GM21390 (cell line): Measurements from ENCODE around the gene TENM4.

Experiments used
- ATAC-seq: cut with Tn5 transposase; IDR thresholded peaks from one replicate; pipeline ENCODE4 v1.9.1; 2021; ENCODE audit not compliant: unreplicated experiment

The TENM4 gene

GRCh38 chr11:79392161-79392560, 48.7 kb downstream of the TENM4 start:
- ATAC-seq = no peak

- no peak for ATAC-seq
These were observed 49.9 kb downstream of the TENM4 start for GRCh38 chr11:79390923-79391322.

GRCh38 chr11:79390477-79390876, 50.4 kb downstream of the TENM4 start:
- ATAC-seq = no peak

GRCh38 chr11:79388201-79388600, 52.6 kb downstream of the TENM4 start:
- ATAC-seq = no peak

- no peak for ATAC-seq
These were observed 57.0 kb downstream of the TENM4 start for GRCh38 chr11:79383874-79384273.

GRCh38 chr11:79382301-79383050, 58.4 kb downstream of the TENM4 start:
- ATAC-seq = no peak

GRCh38 chr11:79381036-79381435, 59.8 kb downstream of the TENM4 start:
- ATAC-seq = no peak

- ATAC-seq = no peak
These were observed 63.4 kb downstream of the TENM4 start for GRCh38 chr11:79377406-79377805.

- no peak for ATAC-seq
These were observed 64.8 kb downstream of the TENM4 start for GRCh38 chr11:79375818-79376550.

GRCh38 chr11:79374727-79375126, 66.1 kb downstream of the TENM4 start:
- no peak for ATAC-seq

- ATAC-seq = no peak
These were observed 69.1 kb downstream of the TENM4 start for GRCh38 chr11:79371724-79372123.

- ATAC-seq = no peak
These were observed 69.7 kb downstream of the TENM4 start for GRCh38 chr11:79371152-79371551.

GRCh38 chr11:79369055-79369454, 71.8 kb downstream of the TENM4 start:
- ATAC-seq = no peak

- no peak for ATAC-seq
These were observed 73.0 kb downstream of the TENM4 start for GRCh38 chr11:79367844-79368243.

- ATAC-seq = no peak
These were observed 74.6 kb downstream of the TENM4 start for GRCh38 chr11:79366218-79366617.

- ATAC-seq = no peak
These were observed 76.9 kb downstream of the TENM4 start for GRCh38 chr11:79363861-79364378.

- ATAC-seq = no peak
These were observed 77.6 kb downstream of the TENM4 start for GRCh38 chr11:79363256-79363655.

- ATAC-seq = no peak
These were observed 78.0 kb downstream of the TENM4 start for GRCh38 chr11:79362821-79363220.

GRCh38 chr11:79362206-79362757, 78.5 kb downstream of the TENM4 start:
- no peak for ATAC-seq

- no peak for ATAC-seq
These were observed 82.6 kb downstream of the TENM4 start for GRCh38 chr11:79358258-79358657.

GRCh38 chr11:79353706-79354105, 87.1 kb downstream of the TENM4 start:
- no peak for ATAC-seq

GRCh38 chr11:79352349-79352703, 88.5 kb downstream of the TENM4 start:
- no peak for ATAC-seq
